BE2C (cell line): ENCODE results near the gene PHF21B.

Experiments
- DNase-seq: peaks from one replicate; pipeline ENCODE4 v3.0.0-alpha.2; 2020
- H3K27me3 ChIP-seq: fragments of 250-450 bp; sonication (Bioruptor Pico); 2 replicates; pipeline ENCODE4 v1.5.1; 2020; ENCODE audit warnings: mild to moderate bottlenecking
- H3K36me3 ChIP-seq: fragments of 250-450 bp; sonication (Bioruptor Pico); 2 replicates; pipeline ENCODE4 v1.5.1; 2020; ENCODE audit warnings: mild to moderate bottlenecking
- H3K4me1 ChIP-seq: fragments of 250-450 bp; sonication (Bioruptor Pico); 2 replicates; pipeline ENCODE4 v1.5.1; 2020
- H3K4me3 ChIP-seq: 2 replicates; pipeline ENCODE4 v1.5.1; 2011; ENCODE audit warnings: low read depth, low read length
- H3K9me3 ChIP-seq: fragments of 250-450 bp; sonication (Bioruptor Pico); 2 replicates; pipeline ENCODE4 v1.5.1; 2020
- TF ChIP-seq, protein P1 (sequence below): IDR thresholded peaks from 2 replicates; pipeline ENCODE4 v1.5.1; 2012; ENCODE audit warnings: mild to moderate bottlenecking, low read depth, low read length

PHF21B gene

DNA sequence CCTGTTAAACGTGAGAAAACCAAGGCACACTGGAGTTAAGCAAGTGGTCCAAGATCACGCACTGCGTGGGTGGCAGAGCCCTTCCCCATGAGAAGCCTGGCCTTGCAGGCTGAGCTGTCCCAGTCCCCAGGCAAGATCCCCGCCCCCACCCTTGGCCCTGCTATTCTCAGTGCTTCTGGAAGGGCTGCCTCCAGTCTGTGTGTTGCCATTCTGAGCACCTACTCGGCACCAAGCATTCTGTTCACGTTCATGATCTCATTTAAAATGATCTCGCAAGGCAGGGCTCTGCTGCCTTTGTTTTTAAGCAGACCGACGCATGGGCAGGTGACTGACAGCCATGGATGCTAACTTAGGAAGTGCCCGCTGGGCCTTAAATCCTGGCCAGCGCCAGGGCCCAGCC is 62.8 kb downstream of the PHF21B start:
- no peaks in the 10 kb centered on the region for H3K4me1 ChIP-seq
- H3K4me3 ChIP-seq, result no peak overlapping the region
- DNase-seq, result no peak
- H3K36me3 ChIP-seq, result no peaks in the 10 kb centered on the region
- H3K9me3 ChIP-seq, result no peaks in the 10 kb centered on the region
- TF ChIP-seq, protein P1, sequence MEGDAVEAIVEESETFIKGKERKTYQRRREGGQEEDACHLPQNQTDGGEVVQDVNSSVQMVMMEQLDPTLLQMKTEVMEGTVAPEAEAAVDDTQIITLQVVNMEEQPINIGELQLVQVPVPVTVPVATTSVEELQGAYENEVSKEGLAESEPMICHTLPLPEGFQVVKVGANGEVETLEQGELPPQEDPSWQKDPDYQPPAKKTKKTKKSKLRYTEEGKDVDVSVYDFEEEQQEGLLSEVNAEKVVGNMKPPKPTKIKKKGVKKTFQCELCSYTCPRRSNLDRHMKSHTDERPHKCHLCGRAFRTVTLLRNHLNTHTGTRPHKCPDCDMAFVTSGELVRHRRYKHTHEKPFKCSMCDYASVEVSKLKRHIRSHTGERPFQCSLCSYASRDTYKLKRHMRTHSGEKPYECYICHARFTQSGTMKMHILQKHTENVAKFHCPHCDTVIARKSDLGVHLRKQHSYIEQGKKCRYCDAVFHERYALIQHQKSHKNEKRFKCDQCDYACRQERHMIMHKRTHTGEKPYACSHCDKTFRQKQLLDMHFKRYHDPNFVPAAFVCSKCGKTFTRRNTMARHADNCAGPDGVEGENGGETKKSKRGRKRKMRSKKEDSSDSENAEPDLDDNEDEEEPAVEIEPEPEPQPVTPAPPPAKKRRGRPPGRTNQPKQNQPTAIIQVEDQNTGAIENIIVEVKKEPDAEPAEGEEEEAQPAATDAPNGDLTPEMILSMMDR, result no peak
- no peaks in the 10 kb centered on the region for H3K27me3 ChIP-seq

DNA sequence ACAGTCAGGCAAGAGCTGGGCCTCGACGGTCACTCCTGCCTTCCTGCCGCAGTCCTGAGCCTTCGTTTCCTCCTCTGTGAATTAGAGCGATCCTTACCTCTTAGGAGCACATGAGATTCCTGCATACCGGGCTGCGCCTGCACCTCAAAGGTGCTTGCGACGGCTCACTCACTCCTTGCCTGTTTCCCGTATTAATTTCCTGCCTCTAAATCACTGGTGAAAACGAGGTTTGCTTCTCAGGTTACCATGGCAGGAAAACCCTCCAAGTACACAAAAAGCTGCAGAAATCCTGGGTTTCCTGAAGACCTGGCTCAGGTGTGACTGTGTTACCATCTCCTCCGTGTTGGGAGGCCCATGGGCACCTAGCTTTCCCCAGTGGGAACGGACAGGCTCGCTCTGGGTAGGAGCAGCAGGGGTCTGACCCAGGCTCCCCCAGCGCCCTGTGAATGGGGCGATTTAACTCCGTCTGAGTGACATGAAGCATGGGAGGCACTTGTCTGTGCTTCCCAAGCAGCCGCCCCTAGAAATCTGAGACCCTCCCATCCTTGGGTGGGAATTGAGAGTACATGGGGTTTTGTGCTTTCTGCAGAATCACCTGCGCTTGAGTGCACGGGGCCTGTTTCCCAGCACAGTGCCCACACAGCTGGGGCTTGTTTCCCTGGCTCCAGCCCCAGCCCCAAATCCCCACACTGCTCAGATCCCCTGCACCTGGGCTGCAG is 64.8 kb downstream of the PHF21B start:
- DNase-seq, result no peak
- Histone ChIP-seq H3K4me3 (no peak overlapping the region), H3K36me3 (no peaks in the 10 kb centered on the region), H3K27me3 (no peaks in the 10 kb centered on the region), H3K9me3 (no peaks in the 10 kb centered on the region), H3K4me1 (no peaks in the 10 kb centered on the region)
- TF ChIP-seq, protein P1, result no peak

DNA sequence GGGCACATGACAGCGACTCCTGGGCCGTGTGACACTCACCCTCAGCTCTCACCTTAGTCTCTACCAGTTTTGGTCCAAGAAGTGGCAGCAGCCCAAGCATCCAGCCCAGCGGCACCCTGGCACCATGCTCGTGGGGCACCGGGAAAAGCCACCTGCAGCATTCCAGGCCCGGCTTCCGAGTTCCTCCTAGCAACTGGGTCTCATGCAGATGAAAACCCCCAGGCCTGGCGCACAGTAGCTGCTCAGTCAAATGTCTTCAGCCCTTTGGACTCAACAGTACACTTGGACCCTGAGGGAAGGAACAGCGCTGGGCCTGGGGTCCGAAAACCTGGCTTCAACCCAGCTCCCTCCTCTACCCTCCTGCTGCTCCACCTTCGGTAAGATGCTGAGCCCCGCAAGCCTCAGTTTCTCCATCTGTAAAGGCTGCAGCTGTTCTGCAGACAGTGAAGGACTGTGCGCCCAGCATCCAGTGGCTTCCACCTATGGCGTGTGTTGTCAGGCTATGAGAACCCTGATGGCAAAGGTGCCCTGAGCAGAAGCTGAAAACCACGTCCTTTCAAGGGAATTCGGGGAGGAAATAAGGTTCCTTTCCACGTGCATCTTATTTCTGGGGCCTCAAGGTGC is 66.0 kb downstream of the PHF21B start:
- Histone ChIP-seq H3K4me1 (no peaks in the 10 kb centered on the region), H3K9me3 (no peaks in the 10 kb centered on the region), H3K36me3 (no peaks in the 10 kb centered on the region), H3K27me3 (no peaks in the 10 kb centered on the region), H3K4me3 (no peak overlapping the region)
- TF ChIP-seq, protein P1, result no peak
- no peak for DNase-seq

DNA sequence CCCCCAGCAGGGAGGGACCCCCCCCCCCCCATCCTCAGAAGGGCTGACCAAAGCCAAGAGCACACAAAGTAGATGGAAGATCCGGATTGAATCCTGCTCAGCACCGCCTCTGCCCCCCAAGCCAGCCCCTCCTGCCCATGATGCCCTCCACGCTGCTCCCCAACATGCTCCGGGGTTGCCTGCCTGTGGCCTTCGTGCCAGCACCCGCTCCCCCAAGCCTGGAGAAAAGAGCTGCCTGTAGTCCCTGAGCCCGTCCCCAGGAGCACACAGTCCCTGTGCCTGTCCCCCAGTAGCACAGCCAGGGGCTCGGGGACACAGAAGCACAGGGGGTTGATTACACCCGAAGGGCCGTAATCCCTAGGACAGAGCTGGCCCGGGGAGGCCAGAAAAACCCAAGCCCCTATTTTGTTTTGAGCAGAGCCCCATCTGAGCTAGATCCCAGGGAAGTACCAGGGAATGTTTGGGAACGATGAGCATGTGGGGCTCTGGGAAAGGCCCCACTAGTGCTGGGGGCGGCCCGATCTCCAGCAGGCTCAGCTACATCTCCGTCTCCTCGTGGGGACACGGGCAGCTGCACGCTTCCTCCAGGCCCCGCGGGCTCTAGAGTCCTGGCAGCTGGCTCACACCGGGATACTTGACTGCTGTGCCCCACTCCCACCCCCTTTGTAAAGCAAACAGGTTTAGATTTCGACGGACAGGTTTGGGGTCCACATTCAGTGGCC is 66.7 kb downstream of the PHF21B start:
- Histone ChIP-seq H3K4me3 (no peak overlapping the region), H3K4me1 (no peaks in the 10 kb centered on the region), H3K36me3 (no peaks in the 10 kb centered on the region), H3K9me3 (no peaks in the 10 kb centered on the region), H3K27me3 (no peaks in the 10 kb centered on the region)
- TF ChIP-seq, protein P1, result no peak
- no peak for DNase-seq

DNA sequence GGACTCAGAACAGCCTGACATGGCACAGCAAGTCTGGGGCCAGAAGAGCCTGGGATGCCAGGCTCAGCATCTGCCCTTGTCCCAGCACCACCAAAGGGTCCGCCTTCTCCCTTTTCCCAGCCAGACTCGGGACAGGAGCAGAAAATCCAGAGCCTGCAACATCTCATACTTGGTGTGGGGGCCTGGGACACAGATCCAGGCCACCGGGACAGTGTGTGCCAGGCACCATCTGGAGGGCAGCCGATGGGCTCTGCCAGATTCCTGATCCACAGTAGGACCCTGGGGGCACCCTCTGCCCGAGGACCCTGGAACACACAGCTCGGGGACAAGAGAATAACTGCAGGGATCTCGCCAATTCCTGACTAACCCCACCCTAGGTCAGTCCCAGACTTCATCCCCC is 67.7 kb downstream of the PHF21B start:
- Histone ChIP-seq H3K4me1 (no peaks in the 10 kb centered on the region), H3K36me3 (no peaks in the 10 kb centered on the region), H3K9me3 (no peaks in the 10 kb centered on the region)

More for the DNA sequence above, 67.7 kb downstream of the PHF21B start:
- DNase-seq, result no peak
- TF ChIP-seq, protein P1, result no peak
- Histone ChIP-seq H3K27me3 (no peaks in the 10 kb centered on the region), H3K4me3 (no peak overlapping the region)
